ENCODE data around the gene ORC4.

The ORC4 gene

DNA sequence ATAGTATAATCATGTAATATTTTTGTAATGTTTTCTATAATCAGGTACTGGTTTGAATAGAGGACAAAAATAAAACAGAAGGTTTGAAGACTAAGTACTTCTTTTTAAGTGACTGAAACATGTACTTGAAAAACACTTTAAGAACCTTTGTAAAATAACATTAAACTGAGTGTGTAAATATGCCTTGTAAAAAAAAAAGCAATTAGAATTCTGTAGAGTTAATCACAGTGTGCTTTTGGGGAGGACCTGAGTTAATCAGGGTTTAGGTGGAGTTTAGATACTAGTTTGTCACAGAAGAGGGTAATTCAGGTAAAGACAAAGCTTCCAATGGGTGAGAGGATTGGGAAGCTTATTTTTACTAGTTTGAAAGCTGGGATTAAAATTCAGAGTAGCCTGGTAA, 10.6 kb upstream of the ORC4 start:
- no peaks in the 10 kb centered on the region for H3K27me3 ChIP-seq (ENCODE audit: insufficient read depth, low read depth)
- H3K4me1 ChIP-seq (ENCODE audit: low read depth, poor library complexity, severe bottlenecking): no peaks in the 10 kb centered on the region
- TF ChIP-seq, protein P1, sequence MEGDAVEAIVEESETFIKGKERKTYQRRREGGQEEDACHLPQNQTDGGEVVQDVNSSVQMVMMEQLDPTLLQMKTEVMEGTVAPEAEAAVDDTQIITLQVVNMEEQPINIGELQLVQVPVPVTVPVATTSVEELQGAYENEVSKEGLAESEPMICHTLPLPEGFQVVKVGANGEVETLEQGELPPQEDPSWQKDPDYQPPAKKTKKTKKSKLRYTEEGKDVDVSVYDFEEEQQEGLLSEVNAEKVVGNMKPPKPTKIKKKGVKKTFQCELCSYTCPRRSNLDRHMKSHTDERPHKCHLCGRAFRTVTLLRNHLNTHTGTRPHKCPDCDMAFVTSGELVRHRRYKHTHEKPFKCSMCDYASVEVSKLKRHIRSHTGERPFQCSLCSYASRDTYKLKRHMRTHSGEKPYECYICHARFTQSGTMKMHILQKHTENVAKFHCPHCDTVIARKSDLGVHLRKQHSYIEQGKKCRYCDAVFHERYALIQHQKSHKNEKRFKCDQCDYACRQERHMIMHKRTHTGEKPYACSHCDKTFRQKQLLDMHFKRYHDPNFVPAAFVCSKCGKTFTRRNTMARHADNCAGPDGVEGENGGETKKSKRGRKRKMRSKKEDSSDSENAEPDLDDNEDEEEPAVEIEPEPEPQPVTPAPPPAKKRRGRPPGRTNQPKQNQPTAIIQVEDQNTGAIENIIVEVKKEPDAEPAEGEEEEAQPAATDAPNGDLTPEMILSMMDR (conservative IDR thresholded peaks at IDR 0.05; ENCODE audit: low read depth, low read length): no peak
- no peaks in the 10 kb centered on the region for H3K79me2 ChIP-seq (ENCODE audit: insufficient read depth, low read depth)
- no peak overlapping the region for H2AFZ ChIP-seq (ENCODE audit: low read depth)
- H3K36me3 ChIP-seq (ENCODE audit: insufficient read depth): no peaks in the 10 kb centered on the region
- H3K4me3 ChIP-seq (IDR thresholded peaks at IDR 0.05; ENCODE audit: insufficient read depth, low read depth, low read length): no peak overlapping the region
- H3K4me2 ChIP-seq: no peak overlapping the region
- no peak overlapping the region for H3K27ac ChIP-seq
- no peaks in the 10 kb centered on the region for H4K20me1 ChIP-seq (ENCODE audit: insufficient read depth)
- H3K9ac ChIP-seq: no peak overlapping the region

DNA sequence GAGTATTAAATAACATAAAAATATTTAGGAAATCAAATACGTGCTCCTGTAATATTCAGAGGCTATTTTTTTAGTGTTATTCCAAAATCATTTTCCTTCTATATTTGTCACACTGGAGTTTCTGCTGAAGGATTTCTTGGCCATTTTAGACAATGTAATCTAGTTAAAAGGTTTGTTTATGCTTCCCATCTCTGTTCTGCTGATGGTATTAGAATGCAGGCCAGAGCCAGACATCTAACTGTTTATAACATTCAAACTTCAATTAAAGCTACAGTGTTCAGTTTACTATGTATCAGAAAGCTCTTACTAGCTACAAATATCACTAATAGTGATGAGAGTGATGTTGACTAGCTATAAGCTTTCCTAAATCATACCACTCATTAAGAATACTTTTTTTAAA, 8.2 kb upstream of the ORC4 start:
- Histone ChIP-seq H3K4me1 (ENCODE audit: low read depth, poor library complexity, severe bottlenecking) (peaks cover 13% of the 10 kb centered on the region), H3K4me3 (IDR thresholded peaks at IDR 0.05; ENCODE audit: insufficient read depth, low read depth, low read length) (no peak overlapping the region), H3K9ac (no peak overlapping the region), H3K79me2 (ENCODE audit: insufficient read depth, low read depth) (peaks cover 9% of the 10 kb centered on the region; the same call in 1 of the 2 replicates), H4K20me1 (ENCODE audit: insufficient read depth) (no peaks in the 10 kb centered on the region), H2AFZ (ENCODE audit: low read depth) (no peak overlapping the region), H3K4me2 (no peak overlapping the region), H3K36me3 (ENCODE audit: insufficient read depth) (no peaks in the 10 kb centered on the region), H3K27ac (no peak overlapping the region), H3K27me3 (ENCODE audit: insufficient read depth, low read depth) (no peaks in the 10 kb centered on the region)
- TF ChIP-seq, protein P1 (conservative IDR thresholded peaks at IDR 0.05; ENCODE audit: low read depth, low read length): no peak

DNA sequence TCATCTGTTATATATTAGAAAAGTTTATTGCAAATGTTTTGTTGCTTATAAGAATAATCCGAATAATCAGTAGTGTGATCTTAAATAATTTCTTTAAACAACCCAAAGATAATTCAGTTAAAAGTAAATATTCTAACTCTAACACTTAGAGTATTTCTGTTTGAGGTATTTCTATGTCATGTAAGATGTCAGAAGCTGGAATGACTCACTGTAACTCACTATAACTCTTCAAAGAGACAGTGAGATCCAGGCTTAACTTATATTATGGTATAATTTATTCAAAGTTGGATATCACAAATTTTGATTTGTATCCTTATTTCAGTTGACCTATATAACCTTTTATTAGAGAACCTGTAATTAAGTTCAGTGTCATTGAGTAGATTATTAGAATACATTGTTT, 7.3 kb upstream of the ORC4 start:
- Histone ChIP-seq H4K20me1 (ENCODE audit: insufficient read depth) (no peaks in the 10 kb centered on the region), H3K79me2 (ENCODE audit: insufficient read depth, low read depth) (peaks cover 17% of the 10 kb centered on the region; the same call in 1 of the 2 replicates)

DNA sequence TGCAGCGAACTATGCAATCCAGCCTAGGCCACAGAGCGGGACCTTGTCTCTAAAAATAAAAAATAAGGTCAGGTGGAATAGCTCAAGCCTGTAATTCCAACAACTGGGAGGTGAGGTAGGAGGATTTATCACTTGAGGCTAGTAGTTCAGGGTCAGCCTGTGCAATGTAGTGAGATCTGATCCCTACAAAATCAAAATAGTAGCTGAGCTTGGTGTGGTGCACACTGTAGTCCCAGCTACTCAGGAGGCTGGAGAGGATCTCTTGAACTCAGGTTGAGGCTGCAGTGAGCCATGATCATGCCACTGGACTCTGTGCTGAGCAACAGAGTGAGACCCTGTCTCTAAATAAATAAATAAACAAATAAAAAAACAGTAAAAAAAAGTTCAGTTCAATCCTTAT, 6.0 kb upstream of the ORC4 start:
- Histone ChIP-seq H3K27ac (no peak overlapping the region), H4K20me1 (ENCODE audit: insufficient read depth) (no peaks in the 10 kb centered on the region), H3K9ac (no peak overlapping the region), H3K4me1 (ENCODE audit: low read depth, poor library complexity, severe bottlenecking) (peaks cover 28% of the 10 kb centered on the region), H3K79me2 (ENCODE audit: insufficient read depth, low read depth) (peaks cover 27% of the 10 kb centered on the region; the same call in 1 of the 2 replicates), H3K27me3 (ENCODE audit: insufficient read depth, low read depth) (no peaks in the 10 kb centered on the region), H3K4me3 (IDR thresholded peaks at IDR 0.05; ENCODE audit: insufficient read depth, low read depth, low read length) (no peak overlapping the region), H2AFZ (ENCODE audit: low read depth) (no peak overlapping the region), H3K4me2 (no peak overlapping the region), H3K36me3 (ENCODE audit: insufficient read depth) (no peaks in the 10 kb centered on the region)
- TF ChIP-seq, protein P1 (conservative IDR thresholded peaks at IDR 0.05; ENCODE audit: low read depth, low read length): no peak

More for the DNA sequence above, 7.3 kb upstream of the ORC4 start:
- H2AFZ ChIP-seq (ENCODE audit: low read depth): no peak overlapping the region
- no peak overlapping the region for H3K4me2 ChIP-seq
- H3K36me3 ChIP-seq (ENCODE audit: insufficient read depth): no peaks in the 10 kb centered on the region
- H3K4me3 ChIP-seq (IDR thresholded peaks at IDR 0.05; ENCODE audit: insufficient read depth, low read depth, low read length): no peak overlapping the region
- H3K4me1 ChIP-seq (ENCODE audit: low read depth, poor library complexity, severe bottlenecking): peaks cover 23% of the 10 kb centered on the region
- TF ChIP-seq, protein P1 (conservative IDR thresholded peaks at IDR 0.05; ENCODE audit: low read depth, low read length): no peak
- no peaks in the 10 kb centered on the region for H3K27me3 ChIP-seq (ENCODE audit: insufficient read depth, low read depth)
- no peak overlapping the region for H3K9ac ChIP-seq
- H3K27ac ChIP-seq: no peak overlapping the region

Measured in KMS-11 (cell line).